Breast epithelium (tissue), 3 donors: Measurements from ENCODE around the gene TNK2.

Experiments used
- CTCF ChIP-seq, 3 donors: fragments of 450-650 bp; IDR thresholded peaks; one replicate each; pipeline ENCODE4 v1.5.1; 2016 to 2017; ENCODE audit warnings: antibody characterized with exemption in 3 of 3, mild to moderate bottlenecking in 3 of 3, moderate library complexity in 3 of 3
- POLR2AphosphoS5 ChIP-seq, 3 donors: sonication (generic); formaldehyde crosslinking; IDR thresholded peaks; one replicate each; pipeline ENCODE4 v1.6.1; 2017; ENCODE audit warnings: antibody characterized with exemption in 3 of 3

- TF ChIP-seq CTCF (IDR thresholded peaks at IDR 0.05) (no peak), POLR2AphosphoS5 (IDR thresholded peaks at IDR 0.05) (no peak)
Measured at GRCh38 chr3:195879416-195880036, 28.8 kb downstream of the TNK2 start.
